LoVo (cell line): ENCODE measurements around the gene BRINP3.
"Not testable (repeated sequence)": the region's sequence is repeated elsewhere in the genome, so short reads cannot be mapped to it uniquely, and the experiment has no call there.

Source experiments
- DNase-seq: peaks from one replicate; pipeline ENCODE4 v3.0.0-alpha.2; 2016; ENCODE audit warnings: low spot score

The BRINP3 gene

GRCh38 chr1:190179817-190180216 is 297.8 kb downstream of the BRINP3 start:
- no peak for DNase-seq

GRCh38 chr1:190178827-190179226 is 298.8 kb downstream of the BRINP3 start:
- no peak for DNase-seq

- no peak for DNase-seq
These were observed 300.1 kb downstream of the BRINP3 start for GRCh38 chr1:190177555-190177954.

- DNase-seq = no peak
These were observed 300.9 kb downstream of the BRINP3 start for GRCh38 chr1:190176776-190177175.

GRCh38 chr1:190175320-190175719 is 302.3 kb downstream of the BRINP3 start:
- no peak for DNase-seq

GRCh38 chr1:190172651-190173430 is 304.8 kb downstream of the BRINP3 start:
- no peak for DNase-seq

GRCh38 chr1:190170321-190170720 is 307.3 kb downstream of the BRINP3 start:
- no peak for DNase-seq

GRCh38 chr1:190169311-190170067 is 308.2 kb downstream of the BRINP3 start:
- DNase-seq = no peak

GRCh38 chr1:190168893-190169280 is 308.8 kb downstream of the BRINP3 start:
- no peak for DNase-seq

- DNase-seq = no peak
These were observed 309.4 kb downstream of the BRINP3 start for GRCh38 chr1:190168116-190168892.

GRCh38 chr1:190159146-190159545 is 318.5 kb downstream of the BRINP3 start:
- DNase-seq = no peak

- DNase-seq = no peak
These were observed 322.9 kb downstream of the BRINP3 start for GRCh38 chr1:190154744-190155143.

- no peak for DNase-seq
These were observed 330.0 kb downstream of the BRINP3 start for GRCh38 chr1:190147616-190148015.

GRCh38 chr1:190144650-190145049 is 333.0 kb downstream of the BRINP3 start:
- DNase-seq = no peak

- no peak for DNase-seq
These were observed 337.0 kb downstream of the BRINP3 start for GRCh38 chr1:190140644-190141043.

- DNase-seq = no peak
These were observed 339.0 kb downstream of the BRINP3 start for GRCh38 chr1:190138702-190139101.

GRCh38 chr1:190138266-190138665 is 339.4 kb downstream of the BRINP3 start:
- no peak for DNase-seq

- DNase-seq = no peak
These were observed 348.3 kb downstream of the BRINP3 start for GRCh38 chr1:190129366-190129765.

GRCh38 chr1:190126728-190127127 is 350.9 kb downstream of the BRINP3 start:
- DNase-seq = no peak

- no peak for DNase-seq
These were observed 353.6 kb downstream of the BRINP3 start for GRCh38 chr1:190124068-190124467.

GRCh38 chr1:190120564-190120963 is 357.1 kb downstream of the BRINP3 start:
- not testable (repeated sequence) for DNase-seq

GRCh38 chr1:190119683-190120082 is 358.0 kb downstream of the BRINP3 start:
- no peak for DNase-seq

- DNase-seq = no peak
These were observed 360.7 kb downstream of the BRINP3 start for GRCh38 chr1:190116921-190117320.
